ENCODE measurements around the gene F11. TPM values are rescaled to one million over a fixed set of nuclear protein-coding genes. Genes with fewer than 3 reads are reported as not detected.
"Not testable (repeated sequence)": the region's sequence is repeated elsewhere in the genome, so short reads cannot be mapped to it uniquely, and the experiment has no call there.

F11 gene
- not detected for polyA plus RNA-seq (2013, experiment 1 of 2; ENCODE audit: insufficient read length)
- not detected for polyA plus RNA-seq (2013, experiment 2 of 2; ENCODE audit: insufficient read length)

DNA sequence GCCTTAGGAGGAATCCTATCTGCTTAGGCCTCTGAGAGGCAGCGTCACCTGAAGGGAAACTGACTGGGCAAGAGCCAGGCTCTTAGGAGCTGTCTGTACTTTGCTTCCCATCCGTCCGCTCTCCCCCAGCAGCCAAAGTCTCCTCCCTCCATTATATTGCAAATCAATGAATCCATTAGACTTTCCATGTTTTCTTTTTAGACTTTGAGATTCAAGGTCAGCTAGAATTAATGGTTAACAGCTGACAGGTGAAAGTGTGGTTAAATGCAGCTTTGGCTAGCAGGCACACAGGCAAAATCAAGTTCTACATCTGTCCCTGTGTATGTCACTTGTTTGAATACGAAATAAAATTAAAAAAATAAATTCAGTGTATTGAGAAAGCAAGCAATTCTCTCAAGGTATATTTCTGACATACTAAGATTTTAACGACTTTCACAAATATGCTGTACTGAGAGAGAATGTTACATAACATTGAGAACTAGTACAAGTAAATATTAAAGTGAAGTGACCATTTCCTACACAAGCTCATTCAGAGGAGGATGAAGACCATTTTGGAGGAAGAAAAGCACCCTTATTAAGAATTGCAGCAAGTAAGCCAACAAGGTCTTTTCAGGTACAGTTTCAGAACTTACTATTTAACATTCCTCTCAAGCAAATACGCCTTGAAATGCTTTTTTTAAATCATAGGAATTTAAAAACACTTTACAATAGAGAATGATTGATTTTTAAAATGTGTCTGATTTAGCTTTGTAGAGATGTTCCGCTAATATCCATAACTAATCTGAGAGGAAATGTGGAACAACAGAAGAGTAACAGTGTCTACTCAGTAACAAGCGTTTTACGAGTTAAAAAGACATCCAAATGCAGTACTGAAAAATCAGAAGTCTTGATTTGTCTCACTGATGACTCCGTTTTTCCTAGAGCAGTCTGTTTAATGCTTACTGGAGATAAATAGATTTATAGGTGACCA lies at the start of gene F11:
Gene F11 (plus strand): TSS at position 507 of the 970 bp plus-strand sequence. CDS start 948 bp downstream, outside the sequence.
- DNase-seq: no peak

DNA sequence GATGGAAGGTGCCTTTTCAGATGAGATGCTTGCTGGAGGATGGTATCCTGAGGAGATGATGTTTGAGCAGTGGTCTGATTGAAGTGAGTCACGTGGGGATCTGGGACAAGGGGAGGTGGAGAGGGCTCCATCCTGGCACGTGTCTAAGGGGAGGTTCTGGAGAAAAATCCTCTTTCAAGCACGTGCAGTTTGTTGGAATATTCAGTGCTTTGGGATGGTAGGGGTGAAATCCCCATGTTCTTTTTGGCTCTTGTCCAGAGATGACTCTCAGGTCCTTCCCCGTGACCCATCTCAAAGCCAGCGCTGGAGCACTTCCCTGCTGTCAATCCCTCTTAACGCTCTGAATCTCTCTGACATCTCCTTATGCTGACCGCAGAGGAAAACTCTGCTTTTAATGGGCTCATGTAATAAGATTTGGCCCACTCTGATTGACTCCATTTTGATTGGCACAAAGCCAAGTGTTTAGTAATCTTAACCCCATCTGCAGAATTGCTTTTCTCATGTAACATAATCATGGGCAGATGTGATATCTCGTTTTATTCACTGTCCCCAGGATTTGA lies 49.4 kb upstream of the F11 start:
- DNase-seq: peak; percentile 10

DNA sequence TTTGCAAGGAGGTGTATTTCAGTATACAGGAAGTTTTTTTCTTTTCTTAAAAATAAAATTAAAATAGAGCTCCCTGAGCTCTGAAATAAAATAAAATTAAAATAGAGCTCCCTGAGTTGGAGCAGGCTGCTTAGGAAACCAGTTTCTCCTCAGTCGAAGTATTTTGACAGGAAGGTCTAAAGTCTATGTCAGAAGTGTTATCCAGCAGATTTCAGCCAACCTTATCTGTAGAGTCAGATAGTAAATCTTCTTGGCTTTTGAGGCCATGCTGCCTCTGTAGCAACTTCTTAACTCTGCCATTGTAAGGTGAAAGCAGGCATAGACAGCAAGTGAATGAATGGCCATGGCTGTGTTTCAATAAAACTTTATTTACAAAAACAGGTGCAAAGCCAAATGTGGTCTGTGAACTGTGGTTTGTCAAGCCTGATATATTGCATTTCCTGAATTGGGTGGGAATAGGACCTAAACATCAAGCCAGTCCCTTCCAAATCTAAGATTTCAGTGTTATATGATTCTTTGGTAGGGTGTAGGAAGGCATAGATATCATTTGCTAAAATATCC lies 48.2 kb upstream of the F11 start:
- DNase-seq: no peak

DNA sequence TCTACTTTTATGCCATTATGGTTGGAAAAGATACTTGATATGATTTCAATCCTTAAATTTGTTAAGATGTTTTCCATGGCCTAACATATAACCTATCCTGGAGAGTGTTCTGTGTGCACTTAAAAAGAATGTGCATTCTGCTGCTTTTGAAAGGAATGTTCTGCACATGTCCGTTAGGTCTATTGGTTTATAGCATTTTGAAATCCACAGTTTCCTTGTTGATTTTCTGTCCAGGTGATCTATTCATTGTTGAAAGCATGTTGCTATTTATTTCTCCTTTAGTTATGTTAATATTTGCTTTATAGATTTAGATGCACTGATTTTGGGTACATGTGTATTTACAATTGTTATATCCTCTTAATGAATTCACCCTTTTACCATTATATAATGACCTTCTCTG lies 44.4 kb upstream of the F11 start:
- no peak for DNase-seq

DNA sequence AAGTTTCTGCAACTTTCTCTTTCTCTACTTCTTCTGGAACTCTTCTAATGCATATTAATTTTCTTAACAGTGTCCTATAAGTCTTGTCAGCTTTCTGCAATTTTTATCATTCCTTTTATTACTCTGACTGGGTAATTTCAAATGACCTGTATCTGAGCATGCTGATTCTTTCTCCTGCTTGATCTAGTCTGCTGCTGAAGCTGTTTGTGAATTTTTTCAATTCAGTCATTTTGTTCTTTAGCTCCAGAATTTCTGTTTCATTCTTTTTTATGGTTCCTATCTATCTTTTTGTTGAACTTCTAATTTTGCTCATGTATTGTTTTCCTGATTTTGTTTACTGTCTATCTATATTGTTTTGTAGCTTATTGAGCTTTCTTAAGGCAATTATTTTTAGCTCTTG lies 40.1 kb upstream of the F11 start:
- no peak for DNase-seq

DNA sequence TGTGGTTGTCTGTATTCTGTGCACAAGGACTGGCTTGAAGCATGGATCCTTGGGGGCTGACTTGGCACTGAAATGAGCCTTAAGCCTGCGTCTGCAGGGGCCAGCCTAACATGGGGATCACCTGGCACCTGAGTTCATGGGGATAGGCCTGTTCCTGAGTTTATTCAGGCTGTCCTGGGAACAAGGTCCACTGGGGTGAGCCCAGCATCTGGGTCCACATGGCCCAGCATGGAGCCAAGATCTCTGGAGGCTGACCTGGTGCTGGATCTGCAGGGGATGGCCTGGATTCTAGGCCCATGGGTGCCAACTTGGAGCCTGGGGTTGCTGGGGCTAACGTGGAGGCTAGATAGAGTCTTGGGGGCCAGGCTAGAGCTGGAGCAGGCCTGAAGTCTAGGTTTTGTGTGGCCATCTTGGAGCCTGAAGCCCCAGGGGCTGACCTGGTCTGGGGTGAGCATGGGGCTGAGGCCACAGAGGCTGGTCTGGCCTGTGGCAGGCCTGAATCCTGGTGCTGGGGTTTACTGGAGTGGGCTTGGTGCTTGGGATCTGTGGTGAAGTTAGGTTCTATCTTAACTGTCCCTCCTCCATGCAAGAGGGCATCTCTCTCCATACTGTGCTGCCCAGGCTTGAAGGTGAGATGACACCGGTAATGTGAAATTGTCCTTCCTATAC lies 39.3 kb upstream of the F11 start:
- DNase-seq: no peak

DNA sequence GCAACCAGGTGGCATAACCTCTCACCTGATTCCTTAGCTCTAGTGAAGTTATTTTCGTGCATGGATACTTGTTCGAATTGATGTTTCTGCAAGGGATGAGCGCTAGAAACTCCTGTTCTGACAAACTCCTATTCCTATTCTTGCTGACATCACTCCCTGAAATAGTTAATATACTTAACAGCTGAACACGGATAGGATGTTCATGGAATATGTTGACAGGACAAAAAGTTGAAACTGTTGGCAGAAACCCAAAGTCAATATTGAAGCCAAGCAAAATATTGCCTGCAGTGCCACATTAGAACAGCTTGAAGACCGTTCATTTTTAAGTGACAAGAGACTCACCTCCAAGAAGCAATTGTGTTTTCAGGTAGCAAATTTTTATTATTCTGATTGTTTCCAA lies 38.8 kb upstream of the F11 start, which contains the start of gene KLKB1:
Gene KLKB1 (plus strand): TSS at position 287 of the 400 bp plus-strand sequence. CDS start 689 bp downstream, outside the sequence.
- DNase-seq: no peak

DNA sequence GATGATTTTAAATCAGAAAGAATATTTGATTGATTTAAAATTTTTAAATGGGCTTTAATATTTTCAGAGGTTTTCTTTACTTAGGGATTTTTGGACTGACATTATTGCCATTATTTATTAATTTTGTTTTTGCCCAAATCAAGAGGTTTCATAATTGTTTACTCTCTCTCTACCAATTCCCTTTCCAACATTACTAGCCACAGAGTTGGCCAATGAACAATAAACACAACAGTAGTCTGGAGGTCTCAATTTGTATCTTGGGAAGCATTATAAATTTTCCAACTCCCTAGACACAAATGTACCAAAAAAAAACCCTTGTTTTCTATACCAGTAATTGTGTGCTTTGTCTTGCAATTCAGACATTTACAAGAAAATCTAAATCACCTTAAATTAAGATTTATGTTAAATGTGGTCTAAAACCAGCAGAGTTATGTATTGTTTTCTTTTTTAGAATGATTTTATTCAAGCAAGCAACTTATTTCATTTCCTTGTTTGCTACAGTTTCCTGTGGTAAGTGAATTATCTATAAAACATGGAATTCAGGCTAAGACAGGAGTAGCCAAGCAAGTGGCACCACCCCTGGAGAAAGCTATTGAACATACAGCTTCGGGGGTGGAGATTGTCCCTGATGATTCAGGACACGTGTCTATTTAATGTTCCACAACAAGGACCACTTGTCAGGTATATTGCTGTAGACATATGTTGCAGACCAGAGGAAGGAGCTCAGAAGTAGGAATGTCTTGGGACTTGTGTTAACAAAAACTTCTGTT lies 38.1 kb upstream of the F11 start:
- DNase-seq: no peak

DNA sequence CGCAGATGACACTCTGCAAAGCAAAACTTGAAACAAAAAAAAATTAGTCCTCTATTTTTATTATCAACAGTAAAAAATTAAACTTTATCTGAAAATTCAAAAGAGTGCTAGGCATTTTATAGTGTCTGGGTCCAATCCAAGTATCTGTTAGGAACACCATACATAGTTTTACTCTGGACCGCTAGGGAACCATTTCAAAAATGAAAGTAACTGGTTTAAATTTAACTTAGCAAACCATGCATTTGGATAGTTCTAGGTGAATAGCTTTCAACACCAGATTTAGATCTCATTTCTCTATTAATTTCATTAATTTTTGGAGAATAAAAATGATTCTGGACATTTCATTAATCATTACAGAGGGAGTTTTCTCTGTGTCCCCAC lies 37.5 kb upstream of the F11 start:
- no peak for DNase-seq

DNA sequence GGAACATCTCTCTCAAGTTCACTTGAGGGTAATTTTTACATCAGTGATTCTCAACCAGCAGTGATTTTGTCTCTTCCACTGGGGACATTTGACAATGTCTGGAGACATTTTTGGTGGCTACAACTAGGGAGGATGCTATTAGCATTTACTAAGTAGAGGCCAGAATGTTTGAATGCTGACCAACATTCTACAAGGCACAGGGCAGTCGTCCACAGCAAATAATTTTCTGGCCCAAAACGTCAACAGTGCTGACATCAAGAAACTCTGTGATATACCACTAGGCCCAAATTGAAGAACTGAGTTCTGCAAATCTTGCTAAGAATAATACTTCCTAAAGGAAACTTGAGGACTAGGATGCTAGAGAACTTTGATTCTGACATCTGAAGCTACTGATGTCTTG lies 31.6 kb upstream of the F11 start:
- no peak for DNase-seq

DNA sequence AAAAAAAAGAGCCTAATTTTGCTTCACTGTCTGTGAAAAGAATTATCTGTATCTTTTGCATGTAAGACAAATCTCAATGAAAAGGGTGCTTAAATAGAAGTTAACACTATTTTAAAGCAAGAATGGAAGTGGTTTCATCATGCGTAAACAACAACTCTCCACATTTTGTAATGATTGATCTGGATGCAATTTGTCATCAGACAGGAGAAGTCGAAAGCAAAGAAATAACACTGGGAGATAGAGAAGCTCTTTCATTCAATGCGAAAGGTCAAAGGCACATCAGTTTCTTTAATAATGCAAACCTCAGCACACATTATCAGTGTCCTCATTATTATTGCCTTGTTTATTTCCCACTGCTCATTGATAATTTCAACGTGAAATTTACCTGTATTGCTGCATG lies 29.9 kb upstream of the F11 start:
- no peak for DNase-seq

DNA sequence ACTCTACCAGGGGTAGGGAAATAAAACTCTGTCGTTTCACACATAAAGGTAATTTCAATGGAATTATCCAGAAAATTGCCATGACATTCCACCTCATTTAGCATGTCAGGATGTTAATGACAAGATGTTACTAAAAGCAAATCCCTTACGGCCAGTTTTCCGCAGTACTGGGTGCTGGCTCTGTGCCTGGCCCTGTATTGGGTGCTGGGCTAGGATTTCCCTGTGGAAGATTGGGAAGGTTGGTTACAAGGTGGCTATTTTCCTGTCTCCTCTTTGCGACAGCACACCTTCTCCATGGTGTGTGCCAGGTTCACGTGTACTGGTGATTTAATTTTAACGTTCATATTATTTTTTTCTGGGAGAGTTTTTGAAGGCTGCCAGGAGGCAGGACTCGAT lies 25.5 kb upstream of the F11 start:
- DNase-seq: no peak

DNA sequence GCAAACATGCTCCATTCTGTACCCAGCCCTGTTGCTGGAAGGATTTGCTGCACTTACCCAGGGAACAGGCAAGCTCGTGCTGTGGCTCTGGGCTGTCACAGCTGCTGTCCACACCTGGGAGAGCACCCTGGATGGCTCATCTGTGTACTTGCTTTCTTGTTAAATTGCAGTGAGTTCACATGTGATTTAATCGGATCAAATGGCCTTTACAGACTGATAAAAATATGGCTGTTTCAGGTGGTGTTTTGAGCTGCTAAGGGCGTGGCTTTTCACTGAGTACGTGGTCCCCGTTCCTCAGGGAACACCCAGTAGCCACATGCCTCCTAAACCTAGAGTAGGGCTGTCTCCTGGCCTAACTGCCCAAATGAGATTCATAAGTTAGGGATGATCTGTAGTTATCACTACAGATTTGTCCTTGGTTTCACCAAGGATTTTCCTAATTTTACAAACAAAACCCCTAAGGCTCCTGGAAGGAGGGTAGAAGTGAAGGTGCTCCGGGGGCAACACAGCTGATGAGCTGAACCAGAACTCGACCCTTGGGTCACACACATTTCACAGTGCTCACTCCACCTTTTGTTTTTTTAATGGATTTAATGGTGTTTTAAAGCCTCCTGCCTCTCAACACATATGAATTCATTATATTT lies 25.0 kb upstream of the F11 start:
- DNase-seq: no peak

DNA sequence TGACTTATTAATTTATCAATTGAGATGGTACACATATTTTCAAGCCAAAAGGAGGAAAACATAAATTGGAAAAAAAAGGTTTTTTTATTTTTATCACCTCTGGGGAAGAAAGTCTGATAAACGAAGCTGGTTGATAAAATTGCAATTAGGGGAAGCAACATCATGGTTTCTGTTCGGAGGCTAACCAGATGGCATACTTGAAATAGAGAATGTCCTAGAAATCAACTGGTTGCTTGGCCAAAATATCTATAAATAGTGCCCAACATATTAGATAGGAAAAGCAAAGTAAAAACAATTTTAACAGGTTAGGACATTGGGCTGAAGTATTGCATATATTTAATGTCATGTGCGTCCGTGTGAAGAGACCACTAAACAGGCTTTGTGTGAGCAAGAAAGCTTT lies 24.4 kb upstream of the F11 start:
- DNase-seq: no peak

DNA sequence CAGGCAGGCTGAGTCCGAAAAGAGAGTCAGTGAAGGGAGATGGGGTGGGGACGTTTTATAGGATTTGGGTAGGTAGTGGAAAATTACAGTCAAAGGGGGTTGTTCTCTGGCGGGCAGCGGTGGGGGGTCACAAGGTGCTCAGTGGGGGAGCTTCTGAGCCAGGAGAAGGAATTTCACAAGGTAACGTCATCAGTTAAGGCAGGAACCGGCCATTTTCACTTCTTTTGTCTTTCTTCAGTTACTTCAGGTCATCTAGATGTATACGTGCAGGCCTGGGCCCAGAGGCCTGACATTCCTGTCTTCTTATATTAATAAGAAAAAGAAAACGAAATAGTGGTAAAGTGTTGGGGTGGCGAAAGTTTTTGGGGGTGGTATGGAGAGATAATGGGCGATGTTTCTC lies 24.0 kb upstream of the F11 start:
- DNase-seq: not testable (repeated sequence)

DNA sequence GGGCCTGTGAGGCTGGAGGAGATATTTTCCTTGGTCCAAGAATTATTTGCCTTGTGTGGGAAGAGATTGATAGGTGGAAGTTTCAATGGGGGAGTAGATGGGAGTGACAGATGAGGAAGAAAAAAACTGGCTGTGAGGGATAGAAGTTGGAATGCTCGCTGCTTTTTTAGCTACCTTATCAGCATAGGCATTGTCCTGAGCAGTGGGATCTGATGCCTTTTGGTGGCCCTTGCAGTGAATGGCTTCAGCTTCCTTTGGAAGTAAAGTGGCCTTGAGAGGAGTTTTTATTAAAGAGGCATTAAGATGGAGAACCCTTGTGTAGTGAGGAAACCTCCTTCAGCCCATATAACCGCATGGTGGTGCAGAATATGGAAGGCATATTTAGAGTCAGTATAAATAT lies 22.7 kb upstream of the F11 start:
- no peak for DNase-seq

DNA sequence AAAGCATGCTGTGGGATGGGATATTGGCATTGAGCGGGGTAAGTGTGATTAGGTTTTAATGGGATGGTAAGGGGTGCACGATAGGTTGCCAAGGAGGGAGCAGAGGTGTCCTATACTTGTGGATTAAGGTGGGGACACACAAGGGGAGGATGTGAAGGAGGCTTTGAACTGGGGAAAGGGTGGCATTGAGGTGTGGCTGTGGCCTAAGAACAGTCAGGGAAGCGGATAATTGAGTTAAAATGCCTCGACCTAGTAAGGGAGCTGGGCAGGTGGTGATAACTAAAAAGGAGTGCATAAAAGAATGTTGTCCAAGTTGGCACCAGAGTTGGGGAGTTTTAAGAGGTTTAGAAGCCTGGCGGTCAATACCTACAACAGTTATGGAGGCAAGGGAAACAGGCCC lies 21.2 kb upstream of the F11 start:
- no peak for DNase-seq

DNA sequence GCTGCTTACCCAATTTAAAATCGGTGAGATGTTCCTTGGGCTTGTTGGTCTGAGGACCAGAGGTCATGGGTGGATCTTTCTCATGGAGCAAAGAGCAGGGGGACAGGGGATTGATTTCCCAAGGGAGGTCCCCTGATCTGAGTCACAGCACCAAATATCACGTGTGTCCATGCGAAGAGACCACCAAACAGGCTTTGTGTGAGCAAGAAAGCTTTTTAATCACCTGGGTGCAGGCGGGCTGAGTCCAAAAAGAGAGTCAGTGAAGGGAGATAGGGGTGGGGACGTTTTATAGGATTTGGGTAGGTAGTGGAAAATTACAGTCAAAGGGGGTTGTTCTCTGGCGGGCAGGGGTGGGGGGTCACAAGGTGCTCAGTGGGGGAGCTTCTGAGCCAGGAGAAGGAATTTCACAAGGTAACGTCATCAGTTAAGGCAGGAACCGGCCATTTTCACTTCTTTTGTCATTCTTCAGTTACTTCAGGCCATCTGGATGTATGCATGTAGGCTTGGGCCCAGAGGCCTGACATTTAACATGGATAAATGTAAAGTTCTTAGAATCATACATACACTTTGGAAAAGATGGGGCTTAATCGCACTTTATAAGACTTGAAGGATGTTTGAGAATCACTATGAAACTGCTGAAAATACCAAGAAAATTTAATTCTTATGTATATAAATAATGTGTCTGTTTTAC lies 18.8 kb upstream of the F11 start:
- not testable (repeated sequence) for DNase-seq

DNA sequence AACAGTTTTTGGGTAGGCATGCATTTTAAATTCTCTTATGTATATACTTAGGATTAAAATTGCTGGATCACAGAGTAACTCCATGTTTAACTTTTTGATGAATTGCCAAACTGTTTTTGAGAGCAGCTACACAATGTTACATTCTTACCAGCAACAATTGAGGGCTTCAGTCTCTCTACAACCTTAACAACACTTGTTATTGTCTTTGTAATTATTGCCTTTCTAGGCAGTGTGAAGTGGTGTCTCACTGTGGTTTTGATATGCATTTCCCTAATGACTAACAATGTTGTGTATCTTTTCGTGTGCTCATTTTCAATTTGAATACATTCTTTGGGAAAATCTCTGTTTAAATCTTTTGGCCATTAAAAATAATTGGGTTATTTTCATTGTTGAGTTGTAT lies 17.3 kb upstream of the F11 start:
- no peak for DNase-seq

DNA sequence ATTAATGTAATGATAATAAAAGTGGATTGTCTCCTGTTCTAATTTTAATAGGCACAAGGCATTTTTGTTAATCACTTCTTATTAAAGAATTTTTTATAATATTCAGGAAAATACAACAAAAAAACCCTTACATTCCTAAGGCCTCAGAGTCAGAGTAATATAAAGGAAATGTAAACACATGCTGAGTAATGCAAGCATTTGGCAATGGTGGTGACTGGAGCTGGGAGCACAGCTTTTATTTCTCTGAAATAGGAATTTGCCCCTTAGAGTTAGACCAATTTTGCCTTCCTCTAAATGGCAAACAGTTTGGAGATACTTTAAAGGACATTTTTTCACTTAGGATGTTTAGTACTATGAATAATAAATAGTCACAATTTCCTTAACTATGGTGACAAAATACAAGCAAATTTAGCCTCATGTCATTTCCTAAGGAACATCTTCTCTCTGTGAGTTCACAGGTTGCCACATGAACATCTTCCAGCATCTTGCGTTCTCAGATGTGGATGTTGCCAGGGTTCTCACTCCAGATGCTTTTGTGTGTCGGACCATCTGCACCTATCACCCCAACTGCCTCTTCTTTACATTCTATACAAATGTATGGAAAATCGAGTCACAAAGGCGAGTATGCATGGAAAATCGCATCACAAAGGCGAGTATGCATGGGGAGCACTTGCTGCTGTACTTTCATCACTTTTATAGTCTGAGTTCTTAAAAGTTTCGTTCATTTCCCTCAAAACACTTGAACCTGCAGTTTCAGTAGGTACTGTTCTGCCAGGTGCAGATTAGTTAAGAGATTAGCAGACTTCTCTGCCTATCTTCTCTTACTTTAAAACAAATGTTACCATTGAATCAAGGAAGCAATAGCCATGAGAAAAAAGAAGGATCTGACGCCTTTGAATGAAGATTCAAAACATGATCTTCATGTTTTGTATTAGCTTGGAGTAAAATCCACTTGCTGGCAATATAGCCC lies 15.9 kb upstream of the F11 start:
- DNase-seq: peak; percentile 50

All from fibroblast of skin of abdomen (primary cell).